Transverse colon (tissue), 4 donors: ENCODE data around the gene TBCA. TPM values are rescaled to one million over a fixed set of nuclear protein-coding genes. Genes with fewer than 3 reads are reported as not detected.

Experiments used
- DNase-seq: peaks from one replicate; pipeline ENCODE4 v3.0.0-alpha.2; 2019
- H3K27ac ChIP-seq, 4 donors: fragments of 200-600 bp; sonication (generic); 2 replicates each; pipeline ENCODE4 v1.5.1; 2016 to 2018; ENCODE audit warnings: inconsistent platforms in 4 of 4
- H3K27me3 ChIP-seq: fragments of 200-600 bp; sonication (generic); 2 replicates; pipeline ENCODE4 v1.5.1; 2017; ENCODE audit warnings: inconsistent platforms
- H3K36me3 ChIP-seq, 4 donors: fragments of 200-600 bp; sonication (generic); 2 replicates each; pipeline ENCODE4 v1.5.1; 2017 to 2019; ENCODE audit warnings: inconsistent platforms in 4 of 4
- H3K4me1 ChIP-seq, 4 donors: fragments of 200-600 bp; sonication (generic); 2 replicates each; pipeline ENCODE4 v1.5.1; 2017 to 2020; ENCODE audit warnings: inconsistent platforms in 4 of 4
- H3K4me3 ChIP-seq, 4 donors: fragments of 200-600 bp; sonication (generic); 1 replicate in 1 of 4; 2 replicates in 3 of 4; pipeline versions ENCODE4 v1.5.1 to v1.6.1; 2017 to 2019; ENCODE audit warnings: inconsistent platforms in 4 of 4
- H3K9me3 ChIP-seq, 2 donors: fragments of 200-600 bp; sonication (generic); 2 replicates each; pipeline ENCODE4 v1.5.1; 2017 to 2019; ENCODE audit warnings: inconsistent platforms in 2 of 2
- EP300 ChIP-seq: sonication (generic); formaldehyde crosslinking; IDR thresholded peaks from one replicate; pipeline ENCODE4 v1.6.1; 2017; ENCODE audit warnings: antibody characterized with exemption, low read depth
- POLR2A ChIP-seq: fragments of 450-650 bp; IDR thresholded peaks from one replicate; pipeline ENCODE4 v1.6.1; 2016; ENCODE audit warnings: antibody characterized with exemption, mild to moderate bottlenecking, moderate library complexity
- POLR2AphosphoS5 ChIP-seq, 3 donors: sonication (generic); formaldehyde crosslinking; IDR thresholded peaks; one replicate each; pipeline ENCODE4 v1.6.1; 2016; ENCODE audit warnings: antibody characterized with exemption in 3 of 3
- WGBS, 2 donors: methylation state at CpG; one replicate each; pipeline ENCODE4 v1.1.5; 2018; ENCODE audit warnings: low coverage in 1 of 2; 5-methylcytosine and 5-hydroxymethylcytosine counted together
- in situ Hi-C, 4 donors: fragments of 200-750 bp; cut with MboI; loops; one replicate each; pipeline versions ENCODE4 v1.15.0 to v1.15.1; 2017; ENCODE audit warnings: low sequenced_read_pairs in 3 of 4, low pct_ligation_motif_present in 1 of 4, low pct_unique_long_range_greater_than_20kb in 1 of 4
- intact Hi-C: fragments of 100-400 bp; cut with DNase I; formaldehyde crosslinking; loops from one replicate; pipeline ENCODE4 v1.15.1; 2023; ENCODE audit warnings: low total_unique reads
- total RNA-seq, 4 donors: library from RNA; depleted of rRNA; stranded (reverse); fragments of >200 nt; gene quantifications; one replicate each; pipeline ENCODE4 v1.1.0, GENCODE V29; 2016
- TF ChIP-seq, protein P1 (sequence below), 5 experiments: fragments of 200-600 bp in 3 of 5; fragments of 450-650 bp in 2 of 5; sonication (generic) in 3 of 5; IDR thresholded peaks; 1 replicate in 2 of 5; 2 replicates in 3 of 5; pipeline ENCODE4 v1.5.1; 2016 to 2017; ENCODE audit warnings: antibody characterized with exemption in 5 of 5, inconsistent platforms in 3 of 5, mild to moderate bottlenecking in 2 of 5, moderate library complexity in 1 of 5

The TBCA gene
- total RNA-seq, 4 donors from 2014 or later = 16.1 to 125 (median 51.8) TPM

DNA sequence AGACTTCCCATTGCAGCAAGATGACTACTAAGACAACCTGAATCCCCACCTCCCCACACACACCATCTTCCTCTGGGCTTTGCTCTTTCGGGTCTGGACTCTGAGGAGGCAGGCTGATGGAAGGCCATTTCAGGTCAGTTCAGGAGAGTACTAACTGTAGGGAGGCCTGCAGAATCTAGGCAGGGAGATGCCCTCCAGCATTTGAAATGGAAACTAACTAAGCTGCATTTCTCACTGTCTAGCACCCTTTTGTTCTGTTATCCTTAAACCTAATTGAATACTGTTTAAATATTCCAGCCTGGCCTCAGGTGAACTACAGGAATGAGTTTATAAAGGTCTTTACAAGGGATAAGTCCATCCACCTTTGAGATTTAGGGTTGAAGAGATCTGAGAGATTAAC is 4.9 kb upstream of the TBCA start:
- intact Hi-C loops (no loop called here), in situ Hi-C loops (no loop called here)
- DNase-seq = no peak
- 86% methylated on average over 1 of the region's 1 CpG; no CpG with 5 or more reads in 1 of the 2 donors for WGBS, 2 donors
- H3K4me3 ChIP-seq = no peak overlapping the region
- H3K9me3 ChIP-seq = no peaks in the 10 kb centered on the region
- no peaks in the 10 kb centered on the region for H3K36me3 ChIP-seq
- TF ChIP-seq, protein P1, sequence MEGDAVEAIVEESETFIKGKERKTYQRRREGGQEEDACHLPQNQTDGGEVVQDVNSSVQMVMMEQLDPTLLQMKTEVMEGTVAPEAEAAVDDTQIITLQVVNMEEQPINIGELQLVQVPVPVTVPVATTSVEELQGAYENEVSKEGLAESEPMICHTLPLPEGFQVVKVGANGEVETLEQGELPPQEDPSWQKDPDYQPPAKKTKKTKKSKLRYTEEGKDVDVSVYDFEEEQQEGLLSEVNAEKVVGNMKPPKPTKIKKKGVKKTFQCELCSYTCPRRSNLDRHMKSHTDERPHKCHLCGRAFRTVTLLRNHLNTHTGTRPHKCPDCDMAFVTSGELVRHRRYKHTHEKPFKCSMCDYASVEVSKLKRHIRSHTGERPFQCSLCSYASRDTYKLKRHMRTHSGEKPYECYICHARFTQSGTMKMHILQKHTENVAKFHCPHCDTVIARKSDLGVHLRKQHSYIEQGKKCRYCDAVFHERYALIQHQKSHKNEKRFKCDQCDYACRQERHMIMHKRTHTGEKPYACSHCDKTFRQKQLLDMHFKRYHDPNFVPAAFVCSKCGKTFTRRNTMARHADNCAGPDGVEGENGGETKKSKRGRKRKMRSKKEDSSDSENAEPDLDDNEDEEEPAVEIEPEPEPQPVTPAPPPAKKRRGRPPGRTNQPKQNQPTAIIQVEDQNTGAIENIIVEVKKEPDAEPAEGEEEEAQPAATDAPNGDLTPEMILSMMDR (IDR thresholded peaks at IDR 0.05) = no peak
- TF ChIP-seq EP300 = no peak
- TF ChIP-seq POLR2A = no peak
- TF ChIP-seq POLR2AphosphoS5 (IDR thresholded peaks at IDR 0.05) = no peak
- no peaks in the 10 kb centered on the region for H3K27me3 ChIP-seq
- H3K27ac ChIP-seq = no peak overlapping the region
- no peaks in the 10 kb centered on the region for H3K4me1 ChIP-seq

DNA sequence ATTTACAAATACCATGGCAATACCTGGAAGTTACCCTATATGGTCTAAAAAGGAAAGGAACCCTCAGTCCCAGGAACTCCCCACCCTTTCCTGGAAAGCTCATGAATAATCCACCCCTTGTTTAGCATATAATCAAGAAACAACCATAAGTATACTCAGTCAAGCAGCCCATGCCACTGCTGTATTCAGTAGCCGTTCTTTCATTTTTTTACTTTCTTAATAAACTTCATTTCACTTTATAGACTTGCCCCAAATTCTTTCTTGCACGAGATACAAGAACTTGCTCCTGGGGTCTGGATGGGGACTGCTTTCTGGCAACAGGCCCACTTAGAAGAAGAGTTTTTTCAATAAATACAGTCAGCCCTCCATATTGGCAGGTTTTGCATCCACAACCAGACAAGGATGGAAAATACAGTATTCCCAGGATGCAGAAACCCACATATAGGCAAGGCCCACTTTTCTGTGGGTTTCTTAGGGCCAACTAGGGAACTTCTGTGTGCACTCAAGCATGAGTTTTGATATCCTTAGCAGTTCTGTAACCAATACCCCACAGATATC is 2.8 kb upstream of the TBCA start:
- WGBS, 2 donors = 91 to 100% methylated on average over 2 of the region's 2 CpGs
- H3K27ac ChIP-seq = no peak overlapping the region
- no peak for TF ChIP-seq EP300
- TF ChIP-seq, protein P1 (IDR thresholded peaks at IDR 0.05) = no peak
- TF ChIP-seq POLR2AphosphoS5 (IDR thresholded peaks at IDR 0.05) = no peak
- TF ChIP-seq POLR2A = no peak
- intact Hi-C loops = no loop called here
- H3K4me3 ChIP-seq = no peak overlapping the region
- no peaks in the 10 kb centered on the region for H3K36me3 ChIP-seq
- in situ Hi-C loops = no loop called here
- no peak for DNase-seq
- peaks cover 7 to 14% (median 11%) of the 10 kb centered on the region in 4 donors for H3K4me1 ChIP-seq
- H3K27me3 ChIP-seq = no peaks in the 10 kb centered on the region
- H3K9me3 ChIP-seq = no peaks in the 10 kb centered on the region

DNA sequence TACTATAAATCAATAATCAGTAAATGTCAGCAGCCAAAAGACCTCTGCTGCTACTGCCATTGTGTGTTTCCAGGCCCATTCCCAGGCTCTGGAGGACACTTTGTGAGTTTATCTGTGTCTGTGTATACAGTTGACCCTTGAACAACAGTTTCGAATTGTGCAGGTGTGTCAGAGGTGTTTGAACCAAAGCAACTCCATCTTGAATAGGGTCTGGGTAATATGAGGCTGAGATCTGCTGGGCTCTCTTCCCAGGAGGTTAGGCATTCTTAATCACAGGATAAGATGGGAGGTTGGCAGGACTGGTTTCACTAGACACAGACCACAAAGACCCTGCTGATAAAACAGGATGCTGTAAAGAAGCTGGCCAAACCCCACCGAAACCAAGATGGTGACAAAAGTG is 2.3 kb upstream of the TBCA start:
- no peak for DNase-seq
- intact Hi-C loops = no loop called here
- no peak overlapping the region for H3K4me3 ChIP-seq
- H3K27ac ChIP-seq = no peak overlapping the region
- in situ Hi-C loops = no loop called here
- H3K9me3 ChIP-seq = no peaks in the 10 kb centered on the region
- H3K36me3 ChIP-seq = no peaks in the 10 kb centered on the region
- 95% methylated on average over 2 of the region's 2 CpGs; no CpG with 5 or more reads in 1 of the 2 donors for WGBS, 2 donors
- no peaks in the 10 kb centered on the region for H3K27me3 ChIP-seq
- TF ChIP-seq EP300 = no peak
- TF ChIP-seq, protein P1 (IDR thresholded peaks at IDR 0.05) = no peak
- TF ChIP-seq POLR2A = no peak
- TF ChIP-seq POLR2AphosphoS5 (IDR thresholded peaks at IDR 0.05) = no peak
- peaks cover 7 to 19% (median 15%) of the 10 kb centered on the region in 4 donors for H3K4me1 ChIP-seq

DNA sequence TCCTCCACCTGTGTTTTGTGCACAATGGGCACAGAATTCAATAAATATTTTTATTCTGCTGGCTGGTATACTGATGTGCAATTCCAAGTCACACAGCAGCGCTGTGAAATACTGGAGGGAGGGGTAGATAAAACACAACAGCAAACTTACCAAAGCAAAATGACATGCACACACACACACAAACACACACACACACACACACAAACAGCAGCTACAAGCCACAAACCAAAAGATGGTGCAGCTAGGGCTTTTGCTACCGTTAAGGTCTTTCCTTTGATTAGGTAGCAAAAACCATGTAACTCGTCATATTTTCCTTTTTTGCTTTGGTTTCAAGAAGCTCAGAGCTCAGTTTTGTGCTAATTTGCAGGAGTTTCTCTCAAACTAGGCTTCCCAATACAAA is 1.8 kb upstream of the TBCA start:
- TF ChIP-seq EP300 = no peak
- TF ChIP-seq, protein P1 (IDR thresholded peaks at IDR 0.05) = no peak
- no peak for TF ChIP-seq POLR2A
- TF ChIP-seq POLR2AphosphoS5 (IDR thresholded peaks at IDR 0.05) = no peak
- H3K4me1 ChIP-seq = peaks cover 12 to 24% (median 16%) of the 10 kb centered on the region in 4 donors
- intact Hi-C loops (no loop called here), in situ Hi-C loops (no loop called here)
- H3K36me3 ChIP-seq = no peaks in the 10 kb centered on the region
- no peaks in the 10 kb centered on the region for H3K27me3 ChIP-seq
- WGBS, 2 donors = 79 to 88% methylated on average over 2 to 3 of the region's 3 CpGs
- no peak overlapping the region for H3K27ac ChIP-seq
- no peaks in the 10 kb centered on the region for H3K9me3 ChIP-seq
- DNase-seq = no peak
- H3K4me3 ChIP-seq = no peak overlapping the region
